ENCODE data around the gene ZIC4.

The ZIC4 gene

GRCh38 chr3:147388700-147389580, 17.4 kb downstream of the ZIC4 start:
- Histone ChIP-seq H3K4me3 (ENCODE audit: low read depth in 1 of 2, low read length in 1 of 2) (no peak overlapping the region), H3K4me1 (ENCODE audit: control insufficient read depth in 1 of 2, insufficient read depth in 1 of 2, low read depth in 1 of 2, low read length in 1 of 2) (no peaks in the 10 kb centered on the region), H3K27ac (no peak overlapping the region), H3K36me3 (no peaks in the 10 kb centered on the region), H3K27me3 (peaks cover 100% of the 10 kb centered on the region), H3K9me3 (peaks cover 14% of the 10 kb centered on the region)
- TF ChIP-seq CTCF (IDR thresholded peaks at IDR 0.05): no peak

- H3K27me3 ChIP-seq: peaks cover 100% of the 10 kb centered on the region
- H3K27ac ChIP-seq: no peak overlapping the region
- H3K36me3 ChIP-seq: no peaks in the 10 kb centered on the region
- H3K9me3 ChIP-seq: peaks cover 14% of the 10 kb centered on the region
- H3K4me1 ChIP-seq (ENCODE audit: control insufficient read depth in 1 of 2, insufficient read depth in 1 of 2, low read depth in 1 of 2, low read length in 1 of 2): no peaks in the 10 kb centered on the region
- TF ChIP-seq CTCF (IDR thresholded peaks at IDR 0.05): no peak
- H3K4me3 ChIP-seq (ENCODE audit: low read depth in 1 of 2, low read length in 1 of 2): no peak overlapping the region
Observed at GRCh38 chr3:147387885-147388699, 18.3 kb downstream of the ZIC4 start.

GRCh38 chr3:147387291-147387884, 19.0 kb downstream of the ZIC4 start:
- Histone ChIP-seq H3K9me3 (peaks cover 14% of the 10 kb centered on the region), H3K4me3 (ENCODE audit: low read depth in 1 of 2, low read length in 1 of 2) (no peak overlapping the region), H3K27me3 (peaks cover 100% of the 10 kb centered on the region), H3K27ac (no peak overlapping the region), H3K4me1 (ENCODE audit: control insufficient read depth in 1 of 2, insufficient read depth in 1 of 2, low read depth in 1 of 2, low read length in 1 of 2) (no peaks in the 10 kb centered on the region), H3K36me3 (no peaks in the 10 kb centered on the region)
- no peak for TF ChIP-seq CTCF (IDR thresholded peaks at IDR 0.05)

- no peak overlapping the region for H3K4me3 ChIP-seq (ENCODE audit: low read depth in 1 of 2, low read length in 1 of 2)
- H3K4me1 ChIP-seq (ENCODE audit: control insufficient read depth in 1 of 2, insufficient read depth in 1 of 2, low read depth in 1 of 2, low read length in 1 of 2): no peaks in the 10 kb centered on the region
- TF ChIP-seq CTCF (IDR thresholded peaks at IDR 0.05): no peak
- H3K27me3 ChIP-seq: peaks cover 100% of the 10 kb centered on the region
- H3K27ac ChIP-seq: no peak overlapping the region
- peaks cover 4% of the 10 kb centered on the region for H3K9me3 ChIP-seq
- H3K36me3 ChIP-seq: no peaks in the 10 kb centered on the region
Observed at GRCh38 chr3:147385059-147386012, 21.0 kb downstream of the ZIC4 start.
